Measurements from ENCODE around the gene MORC4. TPM values are rescaled to one million over a fixed set of nuclear protein-coding genes. Genes with fewer than 3 reads are reported as not detected.

Gene MORC4
- total and polyA plus RNA-seq, 12 donors = 13.4 to 50.7 (median 35.0) TPM

- DNase-seq = no peak
- Histone ChIP-seq H3K4me3 (no peak overlapping the region), H3K4me1 (replicated peaks in 1 of 2) (no peaks in the 10 kb centered on the region), H3K9me3 (replicated peaks in 1 of 3) (no peaks in the 10 kb centered on the region), H3K27ac (no peak overlapping the region), H3K27me3 (peaks cover 12% of the 10 kb centered on the region), H3K36me3 (replicated peaks in 1 of 2) (no peaks in the 10 kb centered on the region)
- 26 to 45% (median 40%) methylated on average over 1 of the region's 1 CpG; no CpG with 5 or more reads in 1 of the 4 donors for WGBS, 4 donors
- TF ChIP-seq CTCF (IDR thresholded peaks at IDR 0.05) (no peak), POLR2A (IDR thresholded peaks at IDR 0.05) (no peak)
- intact Hi-C loops (cut with DNase I) = no loop called here
These were observed 14.9 kb upstream of the MORC4 start for GRCh38 chrX:107014936-107015335.

- no peaks in the 10 kb centered on the region for H3K4me1 ChIP-seq (replicated peaks in 1 of 2)
- H3K36me3 ChIP-seq (replicated peaks in 1 of 2) = no peaks in the 10 kb centered on the region
- H3K4me3 ChIP-seq = no peak overlapping the region
- WGBS, 4 donors = 85 to 100% (median 88%) methylated on average over 1 to 4 of the region's 4 CpGs
- H3K9me3 ChIP-seq (replicated peaks in 1 of 3) = no peaks in the 10 kb centered on the region
- DNase-seq = no peak
- H3K27me3 ChIP-seq = peaks cover 9% of the 10 kb centered on the region
- intact Hi-C loops (cut with DNase I) = no loop called here
- H3K27ac ChIP-seq = no peak overlapping the region
- TF ChIP-seq CTCF (IDR thresholded peaks at IDR 0.05) (no peak), POLR2A (IDR thresholded peaks at IDR 0.05) (no peak)
These were observed 8.0 kb upstream of the MORC4 start for GRCh38 chrX:107008034-107008433.

- Histone ChIP-seq H3K27me3 (peaks cover 5% of the 10 kb centered on the region), H3K9me3 (replicated peaks in 1 of 3) (no peaks in the 10 kb centered on the region), H3K36me3 (replicated peaks in 1 of 2) (no peaks in the 10 kb centered on the region), H3K4me3 (peak overlapping the region in 2 of 4 donors; percentile 51 to 67), H3K27ac (peak overlapping the region in 3 of 5 donors; percentile 71 to 83 (median 77)), H3K4me1 (replicated peaks in 1 of 2) (no peaks in the 10 kb centered on the region)
- intact Hi-C loops (cut with DNase I) = no loop called here
- TF ChIP-seq CTCF (IDR thresholded peaks at IDR 0.05) (peak in 4 of 6 experiments; percentile 30 to 41 (median 38)), POLR2A (IDR thresholded peaks at IDR 0.05) (no peak)
- peak; percentile 39 to 75 (median 64) for DNase-seq
- 1 to 42% (median 28%) methylated on average over 39 to 86 of the region's 88 CpGs; no CpG with 5 or more reads in 1 of the 4 donors for WGBS, 4 donors
These were observed 723 bp downstream of the MORC4 start for GRCh38 chrX:106999002-106999975.

GRCh38 chrX:106997611-106998010, 2.4 kb downstream of the MORC4 start:
- no peaks in the 10 kb centered on the region for H3K4me1 ChIP-seq (replicated peaks in 1 of 2)
- intact Hi-C loops (cut with DNase I) = no loop called here
- H3K4me3 ChIP-seq = no peak overlapping the region
- no peaks in the 10 kb centered on the region for H3K36me3 ChIP-seq (replicated peaks in 1 of 2)
- no peak for TF ChIP-seq CTCF (IDR thresholded peaks at IDR 0.05)
- TF ChIP-seq POLR2A (IDR thresholded peaks at IDR 0.05) = no peak
- H3K27me3 ChIP-seq = no peaks in the 10 kb centered on the region
- H3K27ac ChIP-seq = no peak overlapping the region
- H3K9me3 ChIP-seq (replicated peaks in 1 of 3) = no peaks in the 10 kb centered on the region
- 76 to 91% (median 84%) methylated on average over 3 of the region's 3 CpGs for WGBS, 4 donors
- DNase-seq = no peak

Data from adrenal gland (tissue), 12 donors.